ENCODE measurements around the gene SLC25A42.

GRCh38 chr19:19031891-19032290, 31.9 kb upstream of the SLC25A42 start:
- TF ChIP-seq POLR2AphosphoS2 (conservative IDR thresholded peaks at IDR 0.05; ENCODE audit: low read length) (no peak), MAFK (IDR thresholded peaks at IDR 0.05; ENCODE audit: partially characterized antibody) (no peak)
